Activated T-helper 9 cell treated with anti-CD3 and anti-CD28 coated beads, Interleukin-2, amount 50 U/mL, for 16 hours (primary cell): ENCODE results near the gene FRMD5.

Source experiments
- DNase-seq: peaks from one replicate; pipeline ENCODE4 v3.0.0-alpha.2; 2020; ENCODE audit warnings: low read depth

Gene FRMD5

GRCh38 chr15:44093836-44094235, 101.2 kb downstream of the FRMD5 start:
- DNase-seq: no peak

- no peak for DNase-seq
These were observed 102.8 kb downstream of the FRMD5 start for GRCh38 chr15:44092221-44092620.

DNA sequence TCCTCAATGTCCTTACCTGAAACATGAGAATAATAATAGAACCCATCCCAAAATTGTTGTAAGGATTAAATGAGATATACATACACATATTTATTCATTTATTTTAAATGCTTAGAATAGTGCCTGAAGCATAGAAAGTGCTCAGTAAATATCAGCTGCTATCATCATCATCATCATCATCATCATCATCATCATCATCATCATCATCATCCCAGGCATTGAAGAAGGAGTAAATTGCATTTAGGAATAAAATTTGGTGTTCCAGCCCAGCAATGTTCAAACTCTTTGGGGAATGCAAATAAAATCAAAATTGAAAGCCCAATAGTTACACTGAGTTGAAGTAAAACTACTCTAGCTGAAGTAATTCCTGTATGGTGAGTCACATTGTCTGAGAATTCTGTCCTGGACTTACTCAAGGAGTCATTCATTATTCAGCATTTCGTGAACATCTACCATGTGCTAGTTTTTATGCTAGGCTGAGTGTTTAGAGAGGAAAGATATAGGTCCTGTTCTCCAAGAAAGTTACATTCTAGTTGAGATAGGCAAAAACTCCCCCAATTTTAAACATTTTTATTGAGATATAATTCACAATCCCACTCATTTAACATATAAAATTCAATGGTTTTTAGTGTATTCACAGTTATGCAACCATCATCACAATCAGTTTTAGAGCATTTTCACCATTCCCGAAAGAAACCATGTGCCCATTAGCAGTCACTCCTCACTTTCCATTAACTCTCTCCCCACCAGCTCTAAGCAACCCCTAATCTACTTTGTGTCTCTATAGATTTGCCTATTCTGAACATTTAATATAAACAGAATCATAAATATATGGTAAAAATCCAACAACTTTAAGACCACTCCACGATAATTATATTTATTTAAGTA, 107.2 kb downstream of the FRMD5 start:
- no peak for DNase-seq

DNA sequence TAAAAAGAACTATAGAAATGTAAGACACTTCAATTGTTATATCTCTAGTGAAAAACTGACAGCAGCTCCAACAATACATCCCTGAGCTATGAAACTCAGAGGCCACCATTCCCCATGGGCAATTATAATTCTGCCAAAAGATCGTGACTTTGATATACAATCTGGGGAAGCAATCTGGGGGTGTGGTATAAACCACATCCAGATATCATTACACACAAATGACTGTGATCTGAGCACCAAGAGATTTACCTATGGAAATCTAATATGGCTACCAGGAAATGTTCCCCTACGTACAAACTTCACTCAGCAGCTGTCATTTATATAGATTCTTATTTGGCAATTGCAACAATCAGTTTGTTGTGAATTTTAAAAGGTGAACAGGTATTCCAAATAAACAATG, 110.3 kb downstream of the FRMD5 start:
- no peak for DNase-seq

GRCh38 chr15:44084171-44084570, 110.9 kb downstream of the FRMD5 start:
- no peak for DNase-seq

DNA sequence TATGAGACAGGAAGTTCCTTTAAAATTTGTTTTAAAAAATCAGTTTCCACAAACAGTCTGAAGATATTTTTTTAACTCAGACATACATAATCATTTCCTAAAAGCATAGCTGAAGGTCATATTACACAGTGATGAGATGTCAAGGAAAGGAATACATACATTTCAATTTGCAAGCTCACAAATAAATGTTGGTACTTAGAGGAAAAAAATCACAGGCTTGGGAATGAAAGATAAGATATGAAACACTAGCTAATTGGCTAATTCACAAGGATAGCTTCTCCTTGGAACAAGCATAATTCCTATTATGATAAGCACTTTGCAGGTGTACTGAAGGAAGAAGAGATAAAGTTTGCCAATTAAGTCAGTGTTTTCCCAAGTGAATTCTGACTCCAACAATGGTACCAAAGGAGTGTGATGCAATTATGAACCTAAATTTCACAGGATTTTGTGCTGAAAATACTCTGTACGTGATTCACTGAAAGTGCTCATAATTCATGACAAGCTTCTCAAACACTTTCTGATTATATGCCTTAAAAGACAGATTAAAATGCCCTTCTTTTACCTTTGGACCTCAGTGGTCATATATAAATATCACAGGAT, 112.4 kb downstream of the FRMD5 start:
- no peak for DNase-seq

DNA sequence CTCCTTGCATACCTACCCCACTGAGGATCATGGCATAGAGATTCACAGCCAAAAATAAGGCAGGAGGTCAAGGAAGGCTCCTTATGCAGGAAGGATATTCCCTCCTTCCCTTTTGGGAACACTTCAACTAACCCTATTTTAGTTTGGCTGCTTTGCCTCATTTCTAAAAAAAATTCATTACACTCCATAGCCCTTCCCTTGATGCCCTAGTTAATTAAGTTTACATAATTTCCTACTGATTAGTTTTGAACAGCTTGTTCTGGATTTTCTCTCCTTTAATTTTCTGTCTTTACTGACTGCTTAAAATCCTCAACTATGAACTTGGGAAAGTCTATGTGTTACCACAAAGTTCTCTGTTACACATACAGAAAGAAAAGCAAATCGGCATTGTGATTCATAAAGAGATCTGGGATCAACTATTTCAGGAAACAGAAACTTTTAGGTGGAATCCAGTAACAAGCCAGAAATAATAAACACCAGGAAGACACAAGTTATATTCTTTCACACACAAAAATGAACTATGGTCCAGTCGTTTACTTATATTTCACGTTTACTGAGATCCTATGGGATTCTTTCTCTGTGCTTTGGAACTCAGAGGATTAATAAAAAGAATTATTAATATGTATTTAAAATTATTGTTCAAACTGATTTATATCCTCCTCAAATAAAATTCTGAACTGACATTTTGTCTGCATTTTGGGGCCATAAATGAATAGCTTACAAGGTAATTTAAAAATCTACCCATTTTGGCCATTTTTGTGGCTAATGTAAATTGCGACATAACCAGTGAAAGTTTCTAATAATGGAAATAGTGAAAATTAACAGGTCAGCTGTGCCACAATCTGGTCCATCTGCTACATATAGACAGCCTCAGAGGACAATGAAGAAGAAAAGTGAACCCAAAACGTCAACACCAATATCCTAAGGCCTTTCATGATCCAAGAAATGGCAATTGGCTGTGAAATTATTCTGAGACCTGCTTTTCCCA, 113.8 kb downstream of the FRMD5 start:
- DNase-seq: no peak

GRCh38 chr15:44075535-44075934, 119.5 kb downstream of the FRMD5 start:
- no peak for DNase-seq

DNA sequence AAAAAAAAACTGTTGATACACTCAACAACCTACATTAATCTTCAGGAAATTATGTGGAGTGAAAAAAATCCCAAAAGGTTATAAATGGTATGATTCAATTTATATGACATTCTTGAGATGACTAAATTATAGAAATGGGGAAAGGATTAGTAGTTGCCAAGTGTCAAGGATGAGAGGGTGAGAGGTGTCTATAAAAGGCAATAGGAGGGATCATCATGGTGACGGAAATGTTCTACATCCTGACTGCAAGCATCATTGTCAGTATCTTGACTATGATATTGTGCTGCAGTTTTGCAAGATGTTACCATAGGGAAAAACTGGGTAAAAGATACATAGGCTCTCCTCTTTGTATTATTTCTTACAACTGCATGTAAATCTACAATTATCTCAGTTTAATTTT, 125.6 kb downstream of the FRMD5 start:
- DNase-seq: no peak

GRCh38 chr15:44068347-44068746, 126.7 kb downstream of the FRMD5 start:
- no peak for DNase-seq

- peak; percentile 33 for DNase-seq
These were observed 128.8 kb downstream of the FRMD5 start for GRCh38 chr15:44066211-44066827.

DNA sequence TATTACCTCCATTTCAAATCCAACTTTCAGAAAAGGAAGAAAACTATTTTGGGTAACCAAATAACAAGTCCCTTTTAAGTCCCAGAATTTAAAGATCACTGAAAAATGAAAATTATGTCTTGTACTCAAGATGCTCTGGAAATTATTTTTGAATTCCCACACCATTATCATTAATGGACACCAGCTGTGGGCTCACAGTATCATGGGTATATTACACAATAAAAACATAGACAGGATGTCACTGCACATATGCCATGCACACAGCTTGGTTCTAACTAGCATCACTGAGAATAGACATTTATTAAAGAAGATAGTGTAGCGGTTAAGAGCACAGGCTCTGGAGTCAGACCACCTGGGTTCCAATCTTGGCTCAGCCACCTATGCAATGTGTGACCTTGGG, 130.4 kb downstream of the FRMD5 start:
- no peak for DNase-seq

DNA sequence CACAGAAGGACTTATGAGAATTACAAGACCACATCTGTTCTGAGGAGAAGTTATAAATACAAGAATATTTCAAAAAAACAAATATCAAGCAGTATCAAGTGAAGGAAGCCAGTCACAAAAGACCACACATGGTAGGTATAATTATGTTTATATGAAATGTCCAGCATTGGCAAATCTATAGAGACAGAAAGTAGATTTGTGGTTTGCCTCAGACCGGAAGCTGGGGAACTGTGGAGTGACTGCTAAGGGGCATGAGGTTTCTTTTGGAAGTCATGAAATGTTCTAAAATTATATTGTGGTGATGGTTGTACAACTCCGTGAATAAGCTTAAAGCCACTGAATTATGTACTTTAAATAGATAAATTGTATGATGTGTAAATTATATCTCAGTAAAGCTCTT, 136.9 kb downstream of the FRMD5 start:
- DNase-seq: no peak

- DNase-seq: no peak
These were observed 149.4 kb downstream of the FRMD5 start for GRCh38 chr15:44045661-44046060.

DNA sequence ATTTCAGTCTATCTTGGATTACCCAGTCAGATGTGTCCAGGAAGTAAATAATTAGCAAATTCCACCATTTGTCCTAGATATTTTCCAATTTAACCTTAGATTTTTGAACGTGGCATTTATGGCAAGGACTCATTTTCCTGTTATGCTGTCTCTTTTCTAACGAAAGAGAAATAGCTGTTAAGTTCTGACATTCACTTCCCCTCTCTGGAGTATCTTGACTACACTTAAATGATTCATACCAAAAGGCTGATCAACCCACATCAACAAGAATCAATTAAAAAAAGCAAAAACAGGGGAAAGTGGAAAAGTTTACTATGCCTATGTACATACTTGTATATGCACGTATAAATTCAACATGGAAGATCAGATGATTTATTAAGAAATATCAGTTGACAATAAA, 149.9 kb downstream of the FRMD5 start:
- no peak for DNase-seq

DNA sequence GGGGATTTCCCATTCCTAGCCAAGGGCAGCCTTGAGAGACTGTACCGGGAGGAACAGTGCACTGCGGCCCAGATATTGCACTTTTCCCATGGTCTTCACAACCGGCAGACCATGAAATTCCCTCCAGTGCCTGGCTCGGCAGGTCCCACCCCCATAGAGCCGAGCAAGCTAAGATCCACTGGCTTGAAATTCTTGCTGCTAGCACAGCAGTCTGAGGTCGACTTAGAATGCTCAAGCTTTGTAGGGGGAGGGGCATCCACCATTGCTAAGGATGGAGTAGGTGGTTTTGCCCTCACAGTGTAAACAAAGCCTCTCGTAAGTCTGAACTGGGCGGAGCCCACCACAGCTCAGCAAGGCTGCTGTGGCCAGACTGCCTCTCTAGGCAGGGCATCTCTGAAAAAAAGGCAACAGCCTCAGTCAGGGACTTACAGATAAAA, 156.3 kb downstream of the FRMD5 start:
- no peak for DNase-seq

DNA sequence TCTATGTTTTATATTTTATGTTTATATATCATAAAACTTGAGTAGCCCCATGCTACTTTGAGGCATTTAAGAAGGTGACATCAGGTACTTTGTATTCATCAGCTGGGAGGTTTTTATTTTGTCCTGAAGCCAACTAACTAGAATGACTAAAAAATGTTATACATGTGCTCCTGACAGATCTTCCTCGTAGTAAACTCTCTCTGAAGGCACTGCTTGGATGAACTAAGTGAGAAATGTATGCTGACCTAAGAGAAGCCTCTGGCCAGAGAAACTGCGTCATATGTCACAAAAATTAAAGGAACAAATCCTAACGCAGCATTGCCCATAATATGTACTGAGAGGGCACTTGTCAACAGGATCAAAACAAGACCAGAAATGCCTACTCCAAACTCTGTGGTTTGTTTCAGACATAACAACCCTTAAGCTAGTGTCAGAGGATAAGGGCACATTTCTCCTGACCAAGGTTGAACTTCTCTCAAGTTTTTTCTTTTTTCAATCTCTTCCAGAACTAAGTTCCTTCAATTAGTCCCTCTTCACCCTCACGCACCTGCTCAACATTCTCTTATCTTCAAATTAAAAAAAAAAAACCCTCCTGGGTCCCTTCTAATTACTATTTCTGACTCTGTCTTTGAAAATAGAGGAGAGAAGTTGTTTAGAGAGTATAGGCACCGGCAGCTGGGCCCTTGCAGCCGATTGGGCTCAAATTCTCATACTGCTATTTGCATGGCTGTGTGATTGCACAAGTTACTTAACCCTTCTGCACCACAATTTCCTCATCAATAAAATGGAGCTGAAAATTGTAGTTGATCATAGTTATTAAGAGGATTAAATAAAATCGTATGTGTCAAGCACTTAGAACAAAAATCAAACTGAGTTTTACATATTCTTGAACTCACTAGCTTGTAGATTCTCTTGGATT, 159.0 kb downstream of the FRMD5 start:
- DNase-seq: no peak

- no peak for DNase-seq
These were observed 160.0 kb downstream of the FRMD5 start for GRCh38 chr15:44034933-44035624.

DNA sequence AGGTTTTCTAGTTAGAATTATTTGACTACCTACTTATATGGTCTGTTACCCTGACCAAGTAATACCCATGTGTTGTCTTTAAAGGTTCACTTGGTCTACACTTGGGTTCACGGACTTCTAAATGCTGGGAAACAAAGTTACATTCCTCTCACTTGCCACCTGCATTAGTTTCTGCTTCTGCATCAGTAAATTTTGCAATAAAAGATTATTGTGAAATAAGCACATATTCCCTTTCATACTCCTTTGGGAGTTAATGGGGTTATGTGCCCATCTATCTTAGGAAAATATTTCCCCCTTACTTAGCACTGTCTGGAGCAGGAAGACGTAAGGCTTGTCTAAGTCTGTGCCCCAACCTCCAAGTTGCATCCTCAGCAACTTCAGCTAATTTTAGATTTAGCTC, 160.7 kb downstream of the FRMD5 start:
- no peak for DNase-seq

GRCh38 chr15:44033894-44034293, 161.2 kb downstream of the FRMD5 start:
- no peak for DNase-seq
